ENCODE measurements around the gene HTT.

Gene HTT

GRCh38 chr4:3034231-3034630 lies 40.2 kb upstream of the HTT start:
- FAIRE-seq = no peak
- TF ChIP-seq CTCF (IDR thresholded peaks at IDR 0.05; ENCODE audit: insufficient read depth, missing control alignments) = no peak
- DNase-seq (ENCODE audit: insufficient read length, low spot score) = no peak

DNA sequence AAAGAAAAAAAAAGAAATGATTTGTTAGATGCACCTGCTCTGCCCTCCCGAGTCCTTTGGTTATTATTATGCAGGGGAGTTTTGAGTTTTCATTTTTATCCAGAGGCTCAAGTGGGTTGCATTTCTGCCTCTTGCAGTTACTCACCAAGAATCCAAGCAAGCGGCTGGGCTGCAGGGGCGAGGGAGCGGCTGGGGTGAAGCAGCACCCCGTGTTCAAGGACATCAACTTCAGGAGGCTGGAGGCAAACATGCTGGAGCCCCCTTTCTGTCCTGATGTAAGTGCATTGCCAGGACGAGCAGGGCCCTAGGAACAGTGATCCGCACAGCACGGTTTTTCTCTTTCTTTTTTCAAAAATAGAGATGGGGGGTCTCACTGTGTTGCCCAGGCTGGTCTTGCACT lies 39.2 kb upstream of the HTT start:
- TF ChIP-seq CTCF (IDR thresholded peaks at IDR 0.05; ENCODE audit: insufficient read depth, missing control alignments) = no peak
- no peak for FAIRE-seq
- DNase-seq (ENCODE audit: insufficient read length, low spot score) = no peak

GRCh38 chr4:3035674-3036073 lies 38.8 kb upstream of the HTT start:
- TF ChIP-seq CTCF (IDR thresholded peaks at IDR 0.05; ENCODE audit: insufficient read depth, missing control alignments) = no peak
- DNase-seq (ENCODE audit: insufficient read length, low spot score) (no peak), FAIRE-seq (no peak)

- FAIRE-seq = no peak
- no peak for DNase-seq (ENCODE audit: insufficient read length, low spot score)
- TF ChIP-seq CTCF (IDR thresholded peaks at IDR 0.05; ENCODE audit: insufficient read depth, missing control alignments) = no peak
Measured at GRCh38 chr4:3036131-3036952, 38.1 kb upstream of the HTT start.

GRCh38 chr4:3037957-3038461 lies 36.5 kb upstream of the HTT start:
- DNase-seq (ENCODE audit: insufficient read length, low spot score) = no peak
- no peak for TF ChIP-seq CTCF (IDR thresholded peaks at IDR 0.05; ENCODE audit: insufficient read depth, missing control alignments)
- no peak for FAIRE-seq

GRCh38 chr4:3039706-3040366 lies 34.6 kb upstream of the HTT start:
- no peak for DNase-seq (ENCODE audit: insufficient read length, low spot score)
- TF ChIP-seq CTCF (IDR thresholded peaks at IDR 0.05; ENCODE audit: insufficient read depth, missing control alignments) = no peak
- FAIRE-seq = no peak
